Measurements from ENCODE around the gene ZNF12. TPM values are rescaled to one million over a fixed set of nuclear protein-coding genes. Genes with fewer than 3 reads are reported as not detected.

ZNF12 gene
- total and polyA plus RNA-seq, 2 of the 8 experiments (the other 6 are each of a cell fraction or from before 2014, with no cell fraction given): 6.7 to 16.2 TPM

GRCh38 chr7:6691609-6692106 lies 15.1 kb downstream of the ZNF12 start:
- H3K14ac ChIP-seq (ENCODE audit: insufficient read length): no peak overlapping the region
- H4K91ac ChIP-seq (replicated peaks; ENCODE audit: insufficient read length, low read length): no peak overlapping the region
- no peak overlapping the region for H4K8ac ChIP-seq (ENCODE audit: extremely low read depth, insufficient read depth, low read length)
- peaks cover 93 to 99% of the 10 kb centered on the region in 2 experiments for H3K9me3 ChIP-seq (ENCODE audit: insufficient read depth in 2 of 2, low read depth in 1 of 2, low read length in 1 of 2)
- H2BK20ac ChIP-seq (ENCODE audit: low read length): no peak overlapping the region
- no peaks in the 10 kb centered on the region for H4K20me1 ChIP-seq (replicated peaks in 1 of 2; ENCODE audit: control insufficient read depth in 1 of 2, insufficient read depth in 2 of 2, low read length in 2 of 2)
- no peak for FAIRE-seq
- no peak for DNase-seq (ENCODE audit: low read depth in 1 of 2, low spot score in 2 of 2)
- no peak overlapping the region for H3K56ac ChIP-seq (replicated peaks; ENCODE audit: insufficient read length, low read depth, low read length)
- H2BK120ac ChIP-seq (replicated peaks; ENCODE audit: low read depth, low read length): no peak overlapping the region
- peaks cover 28 to 100% (median 84%) of the 10 kb centered on the region in 4 experiments for H3K36me3 ChIP-seq (ENCODE audit: control insufficient read depth in 2 of 4, insufficient read depth in 4 of 4, low read length in 3 of 4)
- H3K9ac ChIP-seq (replicated peaks in 1 of 4; ENCODE audit: extremely low read depth in 1 of 4, low read depth in 3 of 4, low read length in 3 of 4): no peak overlapping the region
- H3K18ac ChIP-seq (ENCODE audit: extremely low read depth, low read length): no peak overlapping the region
- no peak overlapping the region for H3K23ac ChIP-seq (ENCODE audit: insufficient read length)
- no peak overlapping the region for H3K27ac ChIP-seq (ENCODE audit: low read depth, low read length)
- H2AFZ ChIP-seq (ENCODE audit: low read length): no peak overlapping the region
- no peak overlapping the region for H4K5ac ChIP-seq (ENCODE audit: insufficient read length, low read depth, low read length)
- no peaks in the 10 kb centered on the region for H3K79me2 ChIP-seq (ENCODE audit: control insufficient read depth in 1 of 2, insufficient read depth in 2 of 2, low read length in 2 of 2)
- no peak overlapping the region for H3K4me2 ChIP-seq (ENCODE audit: insufficient read depth in 1 of 2, low read depth in 2 of 2, low read length in 2 of 2)
- POLR2A ChIA-PET (ENCODE audit: partially characterized antibody): no interaction called here
- CTCF ChIA-PET (ENCODE audit: partially characterized antibody): no interaction called here
- H2AK5ac ChIP-seq (ENCODE audit: low read depth, low read length): no peak overlapping the region
- no peaks in the 10 kb centered on the region for H3K4me1 ChIP-seq (replicated peaks in 1 of 4; ENCODE audit: control insufficient read depth in 3 of 4, insufficient read depth in 4 of 4, low read length in 3 of 4)
- no peak overlapping the region for H2BK12ac ChIP-seq (ENCODE audit: low read depth, low read length)
- no peaks in the 10 kb centered on the region for H3K23me2 ChIP-seq (ENCODE audit: low read depth, low read length)
- H3K4me3 ChIP-seq (ENCODE audit: extremely low read depth in 1 of 4, insufficient read depth in 2 of 4, low read depth in 3 of 4, low read length in 4 of 4): peak overlapping the region in 1 of 4 experiments; percentile 7; a peak in 1 of 8 replicates
- no peaks in the 10 kb centered on the region for H3K27me3 ChIP-seq (replicated peaks in 1 of 4; ENCODE audit: control insufficient read depth in 3 of 4, extremely low read depth in 1 of 4, insufficient read depth in 3 of 4, low read length in 3 of 4)
- TF ChIP-seq CHD1 (IDR thresholded peaks at IDR 0.05; ENCODE audit: low read depth, low read length) (no peak), GTF2F1 (IDR thresholded peaks at IDR 0.05; ENCODE audit: borderline replicate concordance, low read depth, low read length) (no peak), SP4 (IDR thresholded peaks at IDR 0.05; ENCODE audit: low read length) (no peak), EP300 (IDR thresholded peaks at IDR 0.05; ENCODE audit: borderline replicate concordance in 1 of 2, low read depth in 2 of 2, low read length in 2 of 2) (no peak), ZNF274 (IDR thresholded peaks at IDR 0.05; ENCODE audit: borderline replicate concordance, extremely low read depth, low read length) (peak; percentile 87), HDAC2 (IDR thresholded peaks at IDR 0.05; ENCODE audit: borderline replicate concordance in 1 of 2, low read depth in 2 of 2, low read length in 2 of 2) (no peak), SAP30 (IDR thresholded peaks at IDR 0.05; ENCODE audit: insufficient read depth, insufficient replicate concordance, low read length) (no peak), MAFK (IDR thresholded peaks at IDR 0.05; ENCODE audit: low read depth, low read length) (no peak), ASH2L (IDR thresholded peaks at IDR 0.05; ENCODE audit: low read length) (no peak)
- no peaks in the 10 kb centered on the region for H3K79me1 ChIP-seq (ENCODE audit: low read depth, low read length)
- WGBS, 2 experiments (ENCODE audit: extremely low coverage in 1 of 2, insufficient coverage in 1 of 2, insufficient read length in 1 of 2, insufficient replicate concordance in 2 of 2, low coverage in 1 of 2, low lambda C conversion rate in 2 of 2, missing lambda C conversion rate in 1 of 2): 90% methylated on average over 5 of the region's 5 CpGs; no CpG with 5 or more reads in 1 of the 2 experiments
- H3K4ac ChIP-seq (replicated peaks; ENCODE audit: insufficient read length, low read depth, low read length): no peak overlapping the region
- H2BK15ac ChIP-seq (ENCODE audit: low read length): no peak overlapping the region
- H2BK5ac ChIP-seq (ENCODE audit: low read depth, low read length): no peak overlapping the region

Data from H1 (cell line).